K562 (cell line): ENCODE data around the gene CD6. TPM values are rescaled to one million over a fixed set of nuclear protein-coding genes. Genes with fewer than 3 reads are reported as not detected.

Source experiments
- ATAC-seq: fragments of 200-7000 bp; cut with Tn5 transposase; 3 replicates; pipeline ENCODE4 v1.9.1; 2020; ENCODE audit warnings: moderate library complexity
- BruUV-seq: library from RNA; stranded (reverse); fragments of 400-500 nt; replicated peaks from 2 replicates; lab custom pipeline; 2021; lab: Mats Ljungman, UMichigan
- CTCF ChIA-PET: fragments of 300-600 bp; formaldehyde crosslinking; extraction: SDS; loops from one replicate; lab custom pipeline; 2021; ENCODE audit warnings: low intra/inter-chr PET ratio; lab: Yijun Ruan, JAX
- POLR2A ChIA-PET: fragments of 300-600, 350-650 bp; sonication (Branson Sonifier 250); formaldehyde crosslinking; extraction: SDS; loops from one replicate; lab custom pipeline; 2021; ENCODE audit warnings: antibody characterized with exemption, inconsistent platforms; lab: Yijun Ruan, JAX
- DNase-seq, 4 experiments: peaks; one replicate each; pipeline versions ENCODE4 v3.0.0 to v3.0.0-alpha.2; 2011 to 2018; ENCODE audit warnings: low spot score in 3 of 4, mixed read lengths in 3 of 4; ENCODE audit errors: extremely low read depth in 1 of 4
- FAIRE-seq: peaks from 2 replicates; lab custom pipeline; 2011; peaks lifted over from hg19 to GRCh38; lab: Jason Lieb, UNC
- H2AFZ ChIP-seq: 2 replicates; pipeline ENCODE4 v1.6.0; 2011; ENCODE audit warnings: low read depth, low read length, control low read depth, inconsistent platforms
- H3K27ac ChIP-seq: fragments of 200-600 bp; 3 replicates; pipeline ENCODE4 v1.8.0; 2011; ENCODE audit warnings: low read depth, mild to moderate bottlenecking, control low read depth, inconsistent platforms, low read length, moderate library complexity, mixed read lengths; ENCODE audit errors: extremely low read depth
- H3K27me3 ChIP-seq, 2 experiments: fragments of 300-600 bp in 1 of 2; 2 replicates in 1 of 2; 3 replicates in 1 of 2; pipeline versions ENCODE4 v1.6.0 to v1.8.0; 2011; ENCODE audit warnings: inconsistent platforms in 2 of 2, low read length in 2 of 2, mild to moderate bottlenecking in 1 of 2, mixed read lengths in 1 of 2, moderate library complexity in 1 of 2; ENCODE audit not compliant: control insufficient read depth in 2 of 2, insufficient read depth in 2 of 2
- H3K36me3 ChIP-seq: fragments of 300-600 bp; 3 replicates; pipeline ENCODE4 v1.8.0; 2011; ENCODE audit warnings: mild to moderate bottlenecking, low read length, inconsistent platforms; ENCODE audit not compliant: control insufficient read depth, insufficient read depth
- H3K4me1 ChIP-seq, 2 experiments: fragments of 200-600 bp in 1 of 2; replicated peaks in 1 of 2; 2 replicates in 1 of 2; 3 replicates in 1 of 2; pipeline versions ENCODE4 v1.5.1 to v1.8.0; 2011; ENCODE audit warnings: inconsistent platforms in 2 of 2, low read length in 2 of 2, mild to moderate bottlenecking in 1 of 2, mixed read lengths in 1 of 2, moderate library complexity in 1 of 2; ENCODE audit not compliant: control insufficient read depth in 2 of 2, insufficient read depth in 2 of 2
- H3K4me2 ChIP-seq: 2 replicates; pipeline ENCODE4 v1.6.1; 2011; ENCODE audit warnings: low read length, control low read depth, inconsistent platforms, mixed read lengths; ENCODE audit not compliant: insufficient read depth
- H3K4me3 ChIP-seq: fragments of 200-600 bp; sonication (generic), shearing (Covaris generic); 2 replicates; pipeline ENCODE4 v1.5.1; 2016; ENCODE audit warnings: control low read depth, inconsistent platforms
- H3K79me2 ChIP-seq: fragments of 200-600 bp; 3 replicates; pipeline ENCODE4 v1.8.0; 2011; ENCODE audit warnings: low read length, inconsistent platforms; ENCODE audit not compliant: control insufficient read depth, insufficient read depth
- H3K9ac ChIP-seq, 2 experiments: 2 replicates each; pipeline versions ENCODE4 v1.6.0 to v1.6.1; 2011; ENCODE audit warnings: low read depth in 2 of 2, low read length in 2 of 2, control low read depth in 1 of 2, inconsistent platforms in 1 of 2, mild to moderate bottlenecking in 1 of 2, mixed read lengths in 1 of 2; ENCODE audit not compliant: insufficient read depth in 1 of 2
- H3K9me1 ChIP-seq: one replicate; pipeline ENCODE4 v1.6.0; 2011; ENCODE audit warnings: inconsistent platforms, mild to moderate bottlenecking, low read length, moderate library complexity; ENCODE audit not compliant: control insufficient read depth, insufficient read depth
- H3K9me3 ChIP-seq: replicated peaks from 2 replicates; pipeline ENCODE4 v1.5.1; 2011; ENCODE audit warnings: low read depth, low read length, inconsistent platforms; ENCODE audit not compliant: control insufficient read depth, insufficient read depth
- H4K20me1 ChIP-seq: replicated peaks from 2 replicates; pipeline ENCODE4 v1.6.1; 2011; ENCODE audit warnings: low read length, inconsistent platforms, mixed read lengths; ENCODE audit not compliant: control insufficient read depth, insufficient read depth
- POLR3A ChIP-seq: IDR thresholded peaks from 2 replicates; pipeline ENCODE4 v1.6.1; 2011; ENCODE audit warnings: borderline replicate concordance, mild to moderate bottlenecking, moderate library complexity; ENCODE audit not compliant: insufficient read length, insufficient read depth; ENCODE audit errors: extremely low read depth
- TAL1 ChIP-seq: fragments of 450-650 bp; IDR thresholded peaks from 2 replicates; pipeline ENCODE4 v1.6.1; 2016; ENCODE audit warnings: mild to moderate bottlenecking
- ZNF518B ChIP-seq: fragments of 250-450 bp; sonication (Bioruptor Pico); IDR thresholded peaks from 2 replicates; pipeline ENCODE4 v1.5.0; 2021; ENCODE audit warnings: mild to moderate bottlenecking, moderate library complexity
- WGBS: fragments of 100-300 bp; shearing (Covaris generic); methylation state at CpG from one replicate; pipeline ENCODE4 v1.1.6; 2016; ENCODE audit warnings: low coverage, mixed read lengths; ENCODE audit not compliant: insufficient coverage; ENCODE audit errors: missing lambda C conversion rate; 5-methylcytosine and 5-hydroxymethylcytosine counted together
- in situ Hi-C: fragments of 300-500 bp; cut with MboI; formaldehyde crosslinking; loops from 4 replicates; pipeline ENCODE4 v1.15.0; 2018; ENCODE audit warnings: inconsistent platforms, mixed read lengths
- intact Hi-C: fragments of 100-400 bp; cut with micrococcal nuclease; formaldehyde crosslinking; loops from 2 replicates; pipeline ENCODE4 v1.14.2; 2022
- polyA plus RNA-seq, 8 experiments: library from polyadenylated mRNA; depleted of rRNA in 4 of 8; stranded (reverse) in 5 of 8; unstranded in 3 of 8; fragments of >200 nt; fragmentation: Nextera tagmentation in 2 of 8; fragmentation: Illumina TruSeq in 1 of 8; extraction: Ambion mirVana in 2 of 8; extraction: Trizol in 1 of 8; gene quantifications; 2 replicates each; pipeline versions ENCODE4 v1.2.1 to v1.2.3, GENCODE V29; 2011 to 2014; ENCODE audit warnings: inconsistent platforms in 1 of 8, missing spikeins in 1 of 8
- total RNA-seq, 7 experiments: library from RNA; depleted of rRNA in 6 of 7; stranded (reverse); fragments of >200 nt in 6 of 7; fragmentation: Illumina TruSeq in 2 of 7; extraction: Trizol in 2 of 7; gene quantifications; 2 replicates each; pipeline versions ENCODE4 v1.2.1 to v1.2.3, GENCODE V29; 2011 to 2021; ENCODE audit warnings: low replicate concordance in 1 of 7
- TF ChIP-seq, protein P1 (sequence below): conservative IDR thresholded peaks from 2 replicates; pipeline ENCODE4 v1.6.1; 2011; ENCODE audit warnings: low read depth, mild to moderate bottlenecking, low read length; ENCODE audit not compliant: control insufficient read depth

Gene CD6
- total and polyA plus RNA-seq, 9 of the 15 experiments (the other 6 are each of a cell fraction or from before 2014, with no cell fraction given), result 0.84 TPM; not detected in 8

DNA sequence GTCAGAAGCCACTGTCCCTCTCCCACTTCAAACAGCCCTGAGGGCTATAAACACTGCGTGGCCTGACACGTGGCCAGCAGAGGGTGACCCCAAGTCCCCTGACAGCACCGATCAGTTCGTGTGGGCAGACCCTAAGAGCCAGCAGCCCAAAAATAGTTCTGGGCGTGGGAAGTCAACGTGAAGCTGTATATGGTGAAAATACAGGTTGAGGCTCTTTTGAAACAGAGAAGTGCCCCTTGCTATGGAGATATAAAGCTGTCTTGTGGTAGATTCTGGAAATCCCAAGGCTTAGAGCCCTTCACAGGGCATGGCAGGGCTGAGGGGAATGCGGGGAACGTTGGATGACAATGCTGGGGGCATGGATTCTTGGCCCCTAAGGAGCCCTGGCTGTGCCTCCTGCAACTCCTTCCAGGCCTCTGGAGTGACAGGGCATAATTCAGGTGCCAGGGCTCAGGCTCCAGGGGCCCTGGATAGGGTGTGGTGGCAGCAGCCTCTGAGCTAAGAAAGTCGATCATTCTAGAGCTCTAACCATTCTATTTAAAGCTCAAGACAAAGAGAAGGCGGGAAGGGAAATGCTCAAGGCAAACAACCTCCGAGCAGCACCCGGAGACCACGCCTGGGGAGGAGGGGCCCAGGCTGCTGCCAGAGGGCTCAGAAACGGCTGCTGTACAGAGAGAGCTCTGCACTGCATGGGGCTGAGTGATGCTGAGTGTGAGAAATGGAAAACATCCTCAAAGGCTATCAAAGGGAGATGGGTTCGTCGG, 70.5 kb downstream of the CD6 start:
- in situ Hi-C loops (no loop called here), intact Hi-C loops (no loop called here)
- BruUV-seq, result no TSS peak
- Histone ChIP-seq H3K79me2 (no peaks in the 10 kb centered on the region), H3K9me3 (no peaks in the 10 kb centered on the region), H4K20me1 (peaks cover 6% of the 10 kb centered on the region; the same call in 1 of the 2 replicates), H3K27me3 (peaks cover 37 to 58% of the 10 kb centered on the region in 2 experiments), H3K27ac (no peak overlapping the region), H3K4me3 (no peak overlapping the region), H3K36me3 (no peaks in the 10 kb centered on the region), H3K4me1 (no peaks in the 10 kb centered on the region), H3K4me2 (no peak overlapping the region), H3K9me1 (no peaks in the 10 kb centered on the region)
- FAIRE-seq (no peak), DNase-seq (no peak), ATAC-seq (peak; percentile 44; the same call in 2 of the 3 replicates)
- CTCF ChIA-PET, result no interaction called here
- 1% methylated on average over 16 of the region's 16 CpGs for WGBS
- TF ChIP-seq ZNF518B (CRISPR knock-in tag) (no peak), TAL1 (no peak), POLR3A (no peak)
- TF ChIP-seq, protein P1, sequence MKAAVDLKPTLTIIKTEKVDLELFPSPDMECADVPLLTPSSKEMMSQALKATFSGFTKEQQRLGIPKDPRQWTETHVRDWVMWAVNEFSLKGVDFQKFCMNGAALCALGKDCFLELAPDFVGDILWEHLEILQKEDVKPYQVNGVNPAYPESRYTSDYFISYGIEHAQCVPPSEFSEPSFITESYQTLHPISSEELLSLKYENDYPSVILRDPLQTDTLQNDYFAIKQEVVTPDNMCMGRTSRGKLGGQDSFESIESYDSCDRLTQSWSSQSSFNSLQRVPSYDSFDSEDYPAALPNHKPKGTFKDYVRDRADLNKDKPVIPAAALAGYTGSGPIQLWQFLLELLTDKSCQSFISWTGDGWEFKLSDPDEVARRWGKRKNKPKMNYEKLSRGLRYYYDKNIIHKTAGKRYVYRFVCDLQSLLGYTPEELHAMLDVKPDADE, result no peak
- TF ChIP-seq, all 486 proteins: peak for 0
- no peak overlapping the region for H2AFZ ChIP-seq
- POLR2A ChIA-PET, result interaction anchor here (0.6 to 1.4 kb wide), 9 partner anchors 9 to 923 kb away, joined by 3 to 6 read pairs (median 3); partner anchors contain the start of gene CYB561A3
- H3K9ac ChIP-seq, result no peak overlapping the region
